Trophoblast cell (in vitro differentiated cells and primary cell): ENCODE data around the gene ARHGEF40.

ENCODE experiments used
- DNase-seq, 2 donors: peaks; one replicate each; pipeline ENCODE4 v3.0.0-alpha.2; 2016
- H2AFZ ChIP-seq: 2 replicates; pipeline ENCODE4 v1.6.1; 2013; ENCODE audit warnings: low read length, moderate library complexity, mild to moderate bottlenecking; ENCODE audit not compliant: insufficient read depth, poor library complexity
- H2AK5ac ChIP-seq: 2 replicates; pipeline ENCODE4 v1.6.1; 2013; ENCODE audit warnings: mild to moderate bottlenecking, low read length
- H2BK120ac ChIP-seq: 2 replicates; pipeline ENCODE4 v1.6.1; 2013; ENCODE audit warnings: low read length, mild to moderate bottlenecking, moderate library complexity; ENCODE audit not compliant: insufficient read depth, poor library complexity
- H2BK12ac ChIP-seq: 2 replicates; pipeline ENCODE4 v1.6.1; 2013; ENCODE audit warnings: mild to moderate bottlenecking, low read length, moderate library complexity
- H2BK5ac ChIP-seq: 2 replicates; pipeline ENCODE4 v1.6.1; 2013; ENCODE audit warnings: low read length, low read depth, moderate library complexity, mild to moderate bottlenecking; ENCODE audit not compliant: poor library complexity
- H3K14ac ChIP-seq: 2 replicates; pipeline ENCODE4 v1.6.1; 2013; ENCODE audit warnings: mild to moderate bottlenecking, low read length
- H3K18ac ChIP-seq: 2 replicates; pipeline ENCODE4 v1.6.1; 2013; ENCODE audit warnings: mild to moderate bottlenecking, low read length
- H3K23ac ChIP-seq: 2 replicates; pipeline ENCODE4 v1.6.1; 2013; ENCODE audit warnings: low read length
- H3K27ac ChIP-seq: 2 replicates; pipeline ENCODE4 v1.5.1; 2013; ENCODE audit warnings: low read depth, mild to moderate bottlenecking, inconsistent platforms, low read length, moderate library complexity
- H3K27me3 ChIP-seq: 2 replicates; pipeline ENCODE4 v1.6.1; 2013; ENCODE audit warnings: inconsistent platforms, mild to moderate bottlenecking, low read length, moderate library complexity; ENCODE audit not compliant: insufficient read depth
- H3K36me3 ChIP-seq, 2 experiments: 1 replicate in 1 of 2; 2 replicates in 1 of 2; pipeline ENCODE4 v1.6.1; 2013; ENCODE audit warnings: low read length in 2 of 2, mild to moderate bottlenecking in 2 of 2, moderate library complexity in 1 of 2; ENCODE audit not compliant: insufficient read depth in 2 of 2, control insufficient read depth in 1 of 2
- H3K4ac ChIP-seq: 2 replicates; pipeline ENCODE4 v1.6.1; 2013; ENCODE audit warnings: low read depth, mild to moderate bottlenecking, low read length, moderate library complexity
- H3K4me1 ChIP-seq, 2 experiments: 1 replicate in 1 of 2; 2 replicates in 1 of 2; pipeline ENCODE4 v1.6.1; 2013; ENCODE audit warnings: low read length in 2 of 2, mild to moderate bottlenecking in 2 of 2, moderate library complexity in 1 of 2; ENCODE audit not compliant: insufficient read depth in 2 of 2, control insufficient read depth in 1 of 2
- H3K4me2 ChIP-seq: 2 replicates; pipeline ENCODE4 v1.6.1; 2013; ENCODE audit warnings: inconsistent platforms, mild to moderate bottlenecking, low read length, moderate library complexity
- H3K4me3 ChIP-seq: 2 replicates; pipeline ENCODE4 v1.5.1; 2013; ENCODE audit warnings: mild to moderate bottlenecking, low read depth, low read length, inconsistent platforms
- H3K79me1 ChIP-seq: one replicate; pipeline ENCODE4 v1.6.1; 2013; ENCODE audit warnings: low read length
- H3K79me2 ChIP-seq: 2 replicates; pipeline ENCODE4 v1.6.1; 2013; ENCODE audit warnings: low read length, mild to moderate bottlenecking; ENCODE audit not compliant: control insufficient read depth, insufficient read depth, poor library complexity
- H3K9ac ChIP-seq: 2 replicates; pipeline ENCODE4 v1.6.1; 2013; ENCODE audit warnings: mild to moderate bottlenecking, low read length
- H3K9me3 ChIP-seq: 2 replicates; pipeline ENCODE4 v1.6.1; 2013; ENCODE audit warnings: low read depth, mild to moderate bottlenecking, control low read depth, inconsistent platforms, low read length; ENCODE audit not compliant: insufficient read depth
- H4K12ac ChIP-seq: 2 replicates; pipeline ENCODE4 v1.6.1; 2013; ENCODE audit warnings: low read depth, mild to moderate bottlenecking, low read length, moderate library complexity
- H4K8ac ChIP-seq: 2 replicates; pipeline ENCODE4 v1.6.1; 2013; ENCODE audit warnings: low read depth, mild to moderate bottlenecking, low read length, moderate library complexity
- H4K91ac ChIP-seq: one replicate; pipeline ENCODE4 v1.6.1; 2013; ENCODE audit warnings: low read depth, mild to moderate bottlenecking, low read length, moderate library complexity
- WGBS: extraction: QIAGEN DNeasy Blood & Tissue Kit; methylation state at CpG from one replicate; pipeline ENCODE4 v1.1.7; 2013; ENCODE audit warnings: missing lambda C conversion rate; ENCODE audit not compliant: insufficient read length, insufficient coverage; ENCODE audit errors: extremely low coverage; 5-methylcytosine and 5-hydroxymethylcytosine counted together

The ARHGEF40 gene

GRCh38 chr14:21050597-21050996 lies 19.5 kb upstream of the ARHGEF40 start:
- H3K4me3 ChIP-seq = no peak overlapping the region
- WGBS = no CpG with 5 or more reads among the region's 3 CpGs
- H3K4me1 ChIP-seq = no peaks in the 10 kb centered on the region
- no peaks in the 10 kb centered on the region for H3K27me3 ChIP-seq
- no peak overlapping the region for H3K4ac ChIP-seq
- H2AFZ ChIP-seq = no peak overlapping the region
- H3K18ac ChIP-seq = no peak overlapping the region
- no peak overlapping the region for H3K9ac ChIP-seq
- no peak overlapping the region for H4K12ac ChIP-seq
- no peak overlapping the region for H4K8ac ChIP-seq
- DNase-seq = no peak
- H3K36me3 ChIP-seq = no peaks in the 10 kb centered on the region
- H2BK5ac ChIP-seq = no peak overlapping the region
- H2BK120ac ChIP-seq = no peak overlapping the region
- H2AK5ac ChIP-seq = no peak overlapping the region
- H3K14ac ChIP-seq = no peak overlapping the region
- H3K4me2 ChIP-seq = no peak overlapping the region
- no peak overlapping the region for H4K91ac ChIP-seq
- H3K9me3 ChIP-seq = no peaks in the 10 kb centered on the region
- H3K23ac ChIP-seq = no peak overlapping the region
- H3K79me2 ChIP-seq = no peaks in the 10 kb centered on the region
- no peak overlapping the region for H2BK12ac ChIP-seq
- no peaks in the 10 kb centered on the region for H3K79me1 ChIP-seq
- H3K27ac ChIP-seq = no peak overlapping the region

GRCh38 chr14:21053184-21054122 lies 16.7 kb upstream of the ARHGEF40 start:
- H3K9me3 ChIP-seq = no peaks in the 10 kb centered on the region
- H3K4me2 ChIP-seq = no peak overlapping the region
- H2AFZ ChIP-seq = no peak overlapping the region
- H2BK120ac ChIP-seq = no peak overlapping the region
- no peak overlapping the region for H2BK5ac ChIP-seq
- H3K9ac ChIP-seq = no peak overlapping the region
- H3K36me3 ChIP-seq = no peaks in the 10 kb centered on the region
- H3K18ac ChIP-seq = no peak overlapping the region
- no peak overlapping the region for H3K27ac ChIP-seq
- H4K12ac ChIP-seq = no peak overlapping the region
- H2BK12ac ChIP-seq = no peak overlapping the region
- no peak for DNase-seq
- no peak overlapping the region for H3K23ac ChIP-seq
- H3K4ac ChIP-seq = no peak overlapping the region
- no peak overlapping the region for H2AK5ac ChIP-seq
- no peak overlapping the region for H3K14ac ChIP-seq
- H3K79me1 ChIP-seq = no peaks in the 10 kb centered on the region
- no peaks in the 10 kb centered on the region for H3K79me2 ChIP-seq
- H3K4me3 ChIP-seq = no peak overlapping the region
- H3K27me3 ChIP-seq = no peaks in the 10 kb centered on the region
- no peaks in the 10 kb centered on the region for H3K4me1 ChIP-seq
- H4K91ac ChIP-seq = no peak overlapping the region
- no CpG with 5 or more reads among the region's 20 CpGs for WGBS
- no peak overlapping the region for H4K8ac ChIP-seq

GRCh38 chr14:21054123-21054767 lies 15.9 kb upstream of the ARHGEF40 start:
- WGBS = no CpG with 5 or more reads among the region's 3 CpGs
- no peak overlapping the region for H3K9ac ChIP-seq
- no peak overlapping the region for H4K12ac ChIP-seq
- no peaks in the 10 kb centered on the region for H3K36me3 ChIP-seq
- H3K4me1 ChIP-seq = no peaks in the 10 kb centered on the region
- H3K4me2 ChIP-seq = no peak overlapping the region
- H2BK5ac ChIP-seq = no peak overlapping the region
- no peaks in the 10 kb centered on the region for H3K79me2 ChIP-seq
- no peak overlapping the region for H2BK120ac ChIP-seq
- DNase-seq = no peak
- no peaks in the 10 kb centered on the region for H3K9me3 ChIP-seq
- H2AFZ ChIP-seq = no peak overlapping the region
- H3K4me3 ChIP-seq = no peak overlapping the region
- H3K14ac ChIP-seq = no peak overlapping the region
- H3K79me1 ChIP-seq = no peaks in the 10 kb centered on the region
- H3K18ac ChIP-seq = no peak overlapping the region
- no peak overlapping the region for H3K23ac ChIP-seq
- no peak overlapping the region for H2BK12ac ChIP-seq
- no peak overlapping the region for H4K91ac ChIP-seq
- H3K4ac ChIP-seq = no peak overlapping the region
- no peak overlapping the region for H3K27ac ChIP-seq
- H4K8ac ChIP-seq = no peak overlapping the region
- no peaks in the 10 kb centered on the region for H3K27me3 ChIP-seq
- H2AK5ac ChIP-seq = no peak overlapping the region

- H3K9me3 ChIP-seq = no peaks in the 10 kb centered on the region
- no peak overlapping the region for H2BK12ac ChIP-seq
- H3K27me3 ChIP-seq = no peaks in the 10 kb centered on the region
- no peak overlapping the region for H4K8ac ChIP-seq
- no peak overlapping the region for H3K4ac ChIP-seq
- no peak overlapping the region for H2AK5ac ChIP-seq
- no peak overlapping the region for H3K9ac ChIP-seq
- no peak overlapping the region for H3K14ac ChIP-seq
- H4K12ac ChIP-seq = no peak overlapping the region
- H3K36me3 ChIP-seq = no peaks in the 10 kb centered on the region
- no peak overlapping the region for H2AFZ ChIP-seq
- H3K79me1 ChIP-seq = no peaks in the 10 kb centered on the region
- H2BK5ac ChIP-seq = no peak overlapping the region
- no peak overlapping the region for H3K4me3 ChIP-seq
- no peak overlapping the region for H3K23ac ChIP-seq
- H3K27ac ChIP-seq = no peak overlapping the region
- H3K4me2 ChIP-seq = no peak overlapping the region
- H3K18ac ChIP-seq = no peak overlapping the region
- H3K79me2 ChIP-seq = no peaks in the 10 kb centered on the region
- no peak overlapping the region for H2BK120ac ChIP-seq
- no peak for DNase-seq
- no peaks in the 10 kb centered on the region for H3K4me1 ChIP-seq
- no peak overlapping the region for H4K91ac ChIP-seq
- no CpG with 5 or more reads among the region's 4 CpGs for WGBS
These were observed 15.3 kb upstream of the ARHGEF40 start for GRCh38 chr14:21054768-21055145.
